ENCODE measurements around the gene CLEC1B.

GRCh38 chr12:10025236-10025635 lies 26.3 kb upstream of the CLEC1B start:
- TF ChIP-seq RAD21 (IDR thresholded peaks at IDR 0.05; ENCODE audit: low read depth) = no peak
- TF ChIP-seq, protein P1, sequence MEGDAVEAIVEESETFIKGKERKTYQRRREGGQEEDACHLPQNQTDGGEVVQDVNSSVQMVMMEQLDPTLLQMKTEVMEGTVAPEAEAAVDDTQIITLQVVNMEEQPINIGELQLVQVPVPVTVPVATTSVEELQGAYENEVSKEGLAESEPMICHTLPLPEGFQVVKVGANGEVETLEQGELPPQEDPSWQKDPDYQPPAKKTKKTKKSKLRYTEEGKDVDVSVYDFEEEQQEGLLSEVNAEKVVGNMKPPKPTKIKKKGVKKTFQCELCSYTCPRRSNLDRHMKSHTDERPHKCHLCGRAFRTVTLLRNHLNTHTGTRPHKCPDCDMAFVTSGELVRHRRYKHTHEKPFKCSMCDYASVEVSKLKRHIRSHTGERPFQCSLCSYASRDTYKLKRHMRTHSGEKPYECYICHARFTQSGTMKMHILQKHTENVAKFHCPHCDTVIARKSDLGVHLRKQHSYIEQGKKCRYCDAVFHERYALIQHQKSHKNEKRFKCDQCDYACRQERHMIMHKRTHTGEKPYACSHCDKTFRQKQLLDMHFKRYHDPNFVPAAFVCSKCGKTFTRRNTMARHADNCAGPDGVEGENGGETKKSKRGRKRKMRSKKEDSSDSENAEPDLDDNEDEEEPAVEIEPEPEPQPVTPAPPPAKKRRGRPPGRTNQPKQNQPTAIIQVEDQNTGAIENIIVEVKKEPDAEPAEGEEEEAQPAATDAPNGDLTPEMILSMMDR (IDR thresholded peaks at IDR 0.05 in 2 of 3, conservative IDR thresholded peaks at IDR 0.05 in 1 of 3; ENCODE audit: borderline replicate concordance in 1 of 3, insufficient read depth in 1 of 3, low read depth in 2 of 3, low read length in 2 of 3) = no peak
- TF ChIP-seq, protein P2, sequence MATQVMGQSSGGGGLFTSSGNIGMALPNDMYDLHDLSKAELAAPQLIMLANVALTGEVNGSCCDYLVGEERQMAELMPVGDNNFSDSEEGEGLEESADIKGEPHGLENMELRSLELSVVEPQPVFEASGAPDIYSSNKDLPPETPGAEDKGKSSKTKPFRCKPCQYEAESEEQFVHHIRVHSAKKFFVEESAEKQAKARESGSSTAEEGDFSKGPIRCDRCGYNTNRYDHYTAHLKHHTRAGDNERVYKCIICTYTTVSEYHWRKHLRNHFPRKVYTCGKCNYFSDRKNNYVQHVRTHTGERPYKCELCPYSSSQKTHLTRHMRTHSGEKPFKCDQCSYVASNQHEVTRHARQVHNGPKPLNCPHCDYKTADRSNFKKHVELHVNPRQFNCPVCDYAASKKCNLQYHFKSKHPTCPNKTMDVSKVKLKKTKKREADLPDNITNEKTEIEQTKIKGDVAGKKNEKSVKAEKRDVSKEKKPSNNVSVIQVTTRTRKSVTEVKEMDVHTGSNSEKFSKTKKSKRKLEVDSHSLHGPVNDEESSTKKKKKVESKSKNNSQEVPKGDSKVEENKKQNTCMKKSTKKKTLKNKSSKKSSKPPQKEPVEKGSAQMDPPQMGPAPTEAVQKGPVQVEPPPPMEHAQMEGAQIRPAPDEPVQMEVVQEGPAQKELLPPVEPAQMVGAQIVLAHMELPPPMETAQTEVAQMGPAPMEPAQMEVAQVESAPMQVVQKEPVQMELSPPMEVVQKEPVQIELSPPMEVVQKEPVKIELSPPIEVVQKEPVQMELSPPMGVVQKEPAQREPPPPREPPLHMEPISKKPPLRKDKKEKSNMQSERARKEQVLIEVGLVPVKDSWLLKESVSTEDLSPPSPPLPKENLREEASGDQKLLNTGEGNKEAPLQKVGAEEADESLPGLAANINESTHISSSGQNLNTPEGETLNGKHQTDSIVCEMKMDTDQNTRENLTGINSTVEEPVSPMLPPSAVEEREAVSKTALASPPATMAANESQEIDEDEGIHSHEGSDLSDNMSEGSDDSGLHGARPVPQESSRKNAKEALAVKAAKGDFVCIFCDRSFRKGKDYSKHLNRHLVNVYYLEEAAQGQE (IDR thresholded peaks at IDR 0.05; ENCODE audit: low read depth) = no peak
- TF ChIP-seq TCF7L2 (IDR thresholded peaks at IDR 0.05; ENCODE audit: borderline replicate concordance, extremely low read depth, insufficient read depth, insufficient read length) = no peak
- TF ChIP-seq POLR2A (IDR thresholded peaks at IDR 0.05; ENCODE audit: borderline replicate concordance, extremely low read depth, insufficient read depth, insufficient read length) = no peak
- TF ChIP-seq, protein P3, sequence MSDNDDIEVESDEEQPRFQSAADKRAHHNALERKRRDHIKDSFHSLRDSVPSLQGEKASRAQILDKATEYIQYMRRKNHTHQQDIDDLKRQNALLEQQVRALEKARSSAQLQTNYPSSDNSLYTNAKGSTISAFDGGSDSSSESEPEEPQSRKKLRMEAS (IDR thresholded peaks at IDR 0.05) = no peak

Measured in HCT116 (cell line).